ENCODE measurements around the gene DHX9. TPM values are rescaled to one million over a fixed set of nuclear protein-coding genes. Genes with fewer than 3 reads are reported as not detected.

DHX9 gene
- total RNA-seq, 3 donors from 2014 or later (not counting 1 experiment from before 2014, with no cell fraction given): 208 to 226 (median 226) TPM

GRCh38 chr1:182910143-182910542 is 71.0 kb downstream of the DHX9 start:
- no peak for TF ChIP-seq CTCF (IDR thresholded peaks at IDR 0.05)
- intact Hi-C loops (cut with micrococcal nuclease): no loop called here
- no peak for ATAC-seq
- H3K4me1 Mint-ChIP-seq: no peaks in the 10 kb centered on the region
- Histone ChIP-seq H3K36me3 (ENCODE audit: control insufficient read depth, insufficient read depth, low read length) (no peaks in the 10 kb centered on the region), H3K4me3 (ENCODE audit: low read length) (no peak overlapping the region), H3K27ac (ENCODE audit: low read length) (no peak overlapping the region), H3K4me1 (ENCODE audit: control insufficient read depth, insufficient read depth, low read length) (no peaks in the 10 kb centered on the region), H3K27me3 (ENCODE audit: control insufficient read depth, insufficient read depth, low read length) (no peaks in the 10 kb centered on the region), H3K9me3 (ENCODE audit: control insufficient read depth, insufficient read depth, low read length) (no peaks in the 10 kb centered on the region)
- H3K27me3 Mint-ChIP-seq (ENCODE audit: low read depth in 2 of 2): peaks cover 9 to 10% of the 10 kb centered on the region in 2 donors
- H3K9me3 Mint-ChIP-seq: no peaks in the 10 kb centered on the region
- no peak for DNase-seq
- H3K27ac Mint-ChIP-seq: no peak overlapping the region
- H3K4me3 Mint-ChIP-seq: no peak overlapping the region
- H3K36me3 Mint-ChIP-seq: no peaks in the 10 kb centered on the region
- WGBS (ENCODE audit: insufficient coverage): 100% methylated on average over 1 of the region's 1 CpG

- Mint-ChIP-seq H3K4me3 (no peak overlapping the region), H3K27ac (no peak overlapping the region), H3K36me3 (no peaks in the 10 kb centered on the region), H3K27me3 (ENCODE audit: low read depth in 2 of 2) (peaks cover 11 to 27% of the 10 kb centered on the region in 2 donors), H3K4me1 (no peaks in the 10 kb centered on the region), H3K9me3 (no peaks in the 10 kb centered on the region)
- intact Hi-C loops (cut with micrococcal nuclease): no loop called here
- Histone ChIP-seq H3K27me3 (ENCODE audit: control insufficient read depth, insufficient read depth, low read length) (no peaks in the 10 kb centered on the region), H3K9me3 (ENCODE audit: control insufficient read depth, insufficient read depth, low read length) (no peaks in the 10 kb centered on the region), H3K36me3 (ENCODE audit: control insufficient read depth, insufficient read depth, low read length) (no peaks in the 10 kb centered on the region), H3K27ac (ENCODE audit: low read length) (no peak overlapping the region), H3K4me1 (ENCODE audit: control insufficient read depth, insufficient read depth, low read length) (no peaks in the 10 kb centered on the region), H3K4me3 (ENCODE audit: low read length) (no peak overlapping the region)
- ATAC-seq (no peak), DNase-seq (no peak)
- 93% methylated on average over 1 of the region's 3 CpGs for WGBS (ENCODE audit: insufficient coverage)
- TF ChIP-seq CTCF (IDR thresholded peaks at IDR 0.05): no peak
Measured at GRCh38 chr1:182913401-182913800, 74.3 kb downstream of the DHX9 start.

GRCh38 chr1:182917378-182917777 is 78.2 kb downstream of the DHX9 start:
- no peak overlapping the region for H3K27ac ChIP-seq (ENCODE audit: low read length)
- TF ChIP-seq CTCF (IDR thresholded peaks at IDR 0.05): no peak
- ATAC-seq: no peak
- H3K27ac Mint-ChIP-seq: no peak overlapping the region
- H3K27me3 ChIP-seq (ENCODE audit: control insufficient read depth, insufficient read depth, low read length): no peaks in the 10 kb centered on the region
- no peaks in the 10 kb centered on the region for H3K36me3 Mint-ChIP-seq
- no peaks in the 10 kb centered on the region for H3K9me3 ChIP-seq (ENCODE audit: control insufficient read depth, insufficient read depth, low read length)
- H3K4me3 ChIP-seq (ENCODE audit: low read length): no peak overlapping the region
- 74% methylated on average over 3 of the region's 3 CpGs for WGBS (ENCODE audit: insufficient coverage)
- no peaks in the 10 kb centered on the region for H3K9me3 Mint-ChIP-seq
- peaks cover 19 to 37% of the 10 kb centered on the region in 2 donors for H3K27me3 Mint-ChIP-seq (ENCODE audit: low read depth in 2 of 2)
- DNase-seq: no peak
- no peaks in the 10 kb centered on the region for H3K36me3 ChIP-seq (ENCODE audit: control insufficient read depth, insufficient read depth, low read length)
- intact Hi-C loops (cut with micrococcal nuclease): no loop called here
- no peaks in the 10 kb centered on the region for H3K4me1 Mint-ChIP-seq
- H3K4me3 Mint-ChIP-seq: no peak overlapping the region
- H3K4me1 ChIP-seq (ENCODE audit: control insufficient read depth, insufficient read depth, low read length): no peaks in the 10 kb centered on the region

GRCh38 chr1:182925661-182926060 is 86.5 kb downstream of the DHX9 start:
- 100% methylated on average over 1 of the region's 1 CpG for WGBS (ENCODE audit: insufficient coverage)

More at GRCh38 chr1:182925661-182926060, 86.5 kb downstream of the DHX9 start:
- peaks cover 22 to 30% of the 10 kb centered on the region in 2 donors for H3K27me3 Mint-ChIP-seq (ENCODE audit: low read depth in 2 of 2)
- Histone ChIP-seq H3K4me3 (ENCODE audit: low read length) (no peak overlapping the region), H3K4me1 (ENCODE audit: control insufficient read depth, insufficient read depth, low read length) (no peaks in the 10 kb centered on the region), H3K27me3 (ENCODE audit: control insufficient read depth, insufficient read depth, low read length) (no peaks in the 10 kb centered on the region), H3K36me3 (ENCODE audit: control insufficient read depth, insufficient read depth, low read length) (no peaks in the 10 kb centered on the region), H3K27ac (ENCODE audit: low read length) (no peak overlapping the region), H3K9me3 (ENCODE audit: control insufficient read depth, insufficient read depth, low read length) (no peaks in the 10 kb centered on the region)
- ATAC-seq (no peak), DNase-seq (no peak)
- H3K4me3 Mint-ChIP-seq: no peak overlapping the region
- no peak for TF ChIP-seq CTCF (IDR thresholded peaks at IDR 0.05)
- no peaks in the 10 kb centered on the region for H3K9me3 Mint-ChIP-seq
- H3K4me1 Mint-ChIP-seq: no peaks in the 10 kb centered on the region
- no peaks in the 10 kb centered on the region for H3K36me3 Mint-ChIP-seq
- intact Hi-C loops (cut with micrococcal nuclease): no loop called here
- no peak overlapping the region for H3K27ac Mint-ChIP-seq

All from natural killer cell (primary cell).